Caco-2 (cell line): ENCODE data around the gene SLC7A11. TPM values are rescaled to one million over a fixed set of nuclear protein-coding genes. Genes with fewer than 3 reads are reported as not detected.

ENCODE experiments used
- BruUV-seq: library from RNA; stranded (reverse); fragments of 400-500 nt; replicated peaks from 2 replicates; lab custom pipeline; 2021; lab: Mats Ljungman, UMichigan
- CTCF ChIA-PET: fragments of 300-600 bp; sonication (Branson Sonifier 250); formaldehyde crosslinking; loops from one replicate; lab custom pipeline; 2022; ENCODE audit warnings: antibody characterized with exemption; lab: Charles Lee
- POLR2A ChIA-PET: fragments of 300-600 bp; sonication (Branson Sonifier 250); formaldehyde crosslinking; loops from one replicate; lab custom pipeline; 2022; ENCODE audit warnings: antibody characterized with exemption; lab: Charles Lee
- DNase-seq, 2 experiments: peaks; one replicate each; pipeline versions ENCODE4 v3.0.0 to v3.0.0-alpha.2; 2020 to 2022
- H3K27me3 ChIP-seq: replicated peaks from 2 replicates; pipeline ENCODE4 v1.6.0; 2011; ENCODE audit warnings: low read length; ENCODE audit not compliant: control insufficient read depth, insufficient read depth
- H3K36me3 ChIP-seq: 2 replicates; pipeline ENCODE4 v1.5.1; 2011; ENCODE audit warnings: low read length; ENCODE audit not compliant: control insufficient read depth, insufficient read depth
- H3K4me1 ChIP-seq: fragments of 250-450 bp; sonication (Bioruptor Pico); 2 replicates; pipeline ENCODE4 v1.5.1; 2020; ENCODE audit warnings: mild to moderate bottlenecking
- H3K4me3 ChIP-seq: 2 replicates; pipeline ENCODE4 v1.5.1; 2011; ENCODE audit warnings: low read depth, mild to moderate bottlenecking, control low read depth, low read length
- H3K9me3 ChIP-seq: fragments of 250-450 bp; sonication (Bioruptor Pico); 2 replicates; pipeline ENCODE4 v1.5.1; 2020; ENCODE audit warnings: mild to moderate bottlenecking, moderate library complexity
- H3K27ac Mint-ChIP-seq: one replicate; pipeline ENCODE4 v1.8.0; 2022; ENCODE audit warnings: mixed read lengths; ENCODE audit not compliant: unreplicated experiment
- H3K27me3 Mint-ChIP-seq: one replicate; pipeline ENCODE4 v1.8.0; 2022; ENCODE audit warnings: mixed read lengths; ENCODE audit not compliant: insufficient read depth, unreplicated experiment
- H3K36me3 Mint-ChIP-seq: one replicate; pipeline ENCODE4 v1.8.0; 2022; ENCODE audit warnings: mild to moderate bottlenecking, mixed read lengths; ENCODE audit not compliant: insufficient read depth, unreplicated experiment
- H3K4me1 Mint-ChIP-seq: one replicate; pipeline ENCODE4 v1.8.0; 2022; ENCODE audit warnings: low read depth, mixed read lengths; ENCODE audit not compliant: unreplicated experiment
- H3K4me3 Mint-ChIP-seq: one replicate; pipeline ENCODE4 v1.8.0; 2022; ENCODE audit warnings: mild to moderate bottlenecking, moderate library complexity, mixed read lengths; ENCODE audit not compliant: unreplicated experiment
- H3K9me3 Mint-ChIP-seq: one replicate; pipeline ENCODE4 v1.8.0; 2022; ENCODE audit warnings: mixed read lengths; ENCODE audit not compliant: unreplicated experiment
- CTCF ChIP-seq, 2 experiments: fragments of 200-600 bp in 1 of 2; IDR thresholded peaks; 1 replicate in 1 of 2; 2 replicates in 1 of 2; pipeline versions ENCODE4 v1.5.1 to v1.8.0; 2011 to 2022; ENCODE audit warnings: antibody characterized with exemption in 1 of 2, control low read depth in 1 of 2, inconsistent platforms in 1 of 2, low read depth in 1 of 2, low read length in 1 of 2, mild to moderate bottlenecking in 1 of 2, moderate library complexity in 1 of 2; ENCODE audit not compliant: insufficient read depth in 1 of 2, severe bottlenecking in 1 of 2, unreplicated experiment in 1 of 2
- intact Hi-C: fragments of 100-400 bp; cut with micrococcal nuclease; formaldehyde crosslinking; loops from one replicate; pipeline ENCODE4 v1.10.0; 2022; ENCODE audit not compliant: unreplicated experiment
- total RNA-seq: library from RNA; stranded (reverse); gene quantifications from 2 replicates; pipeline ENCODE4 v1.2.3, GENCODE V29; 2022

The SLC7A11 gene
- total RNA-seq, 1 experiment from 2014 or later, result 41.1 TPM

GRCh38 chr4:138229160-138229559 is 13.0 kb downstream of the SLC7A11 start:
- BruUV-seq, result no TSS peak
- H3K4me1 Mint-ChIP-seq, result peaks cover 6% of the 10 kb centered on the region
- TF ChIP-seq CTCF (IDR thresholded peaks at IDR 0.05; ENCODE audit: insufficient read depth in 1 of 2, low read depth in 1 of 2, low read length in 1 of 2, severe bottlenecking in 1 of 2, unreplicated experiment in 1 of 2), result no peak
- H3K27ac Mint-ChIP-seq, result no peak overlapping the region
- no peaks in the 10 kb centered on the region for H3K27me3 Mint-ChIP-seq
- H3K4me3 Mint-ChIP-seq, result no peak overlapping the region
- CTCF ChIA-PET, result no interaction called here
- Histone ChIP-seq H3K4me3 (no peak overlapping the region), H3K27me3 (no peaks in the 10 kb centered on the region), H3K4me1 (no peaks in the 10 kb centered on the region), H3K36me3 (no peaks in the 10 kb centered on the region), H3K9me3 (no peaks in the 10 kb centered on the region)
- no peak for DNase-seq
- intact Hi-C loops, result no loop called here
- H3K9me3 Mint-ChIP-seq, result no peaks in the 10 kb centered on the region
- POLR2A ChIA-PET, result no interaction called here
- H3K36me3 Mint-ChIP-seq, result peaks cover 71% of the 10 kb centered on the region

- no peak for TF ChIP-seq CTCF (IDR thresholded peaks at IDR 0.05; ENCODE audit: insufficient read depth in 1 of 2, low read depth in 1 of 2, low read length in 1 of 2, severe bottlenecking in 1 of 2, unreplicated experiment in 1 of 2)
- peaks cover 65% of the 10 kb centered on the region for H3K36me3 Mint-ChIP-seq
- BruUV-seq, result no TSS peak
- ChIA-PET POLR2A (no interaction called here), CTCF (no interaction called here)
- no peaks in the 10 kb centered on the region for H3K36me3 ChIP-seq
- H3K4me1 ChIP-seq, result no peaks in the 10 kb centered on the region
- H3K4me1 Mint-ChIP-seq, result peaks cover 6% of the 10 kb centered on the region
- H3K27me3 ChIP-seq, result no peaks in the 10 kb centered on the region
- H3K9me3 Mint-ChIP-seq, result no peaks in the 10 kb centered on the region
- intact Hi-C loops, result no loop called here
- H3K4me3 Mint-ChIP-seq, result no peak overlapping the region
- no peak for DNase-seq
- no peaks in the 10 kb centered on the region for H3K9me3 ChIP-seq
- H3K27me3 Mint-ChIP-seq, result no peaks in the 10 kb centered on the region
- no peak overlapping the region for H3K4me3 ChIP-seq
- H3K27ac Mint-ChIP-seq, result no peak overlapping the region
These were observed 15.8 kb downstream of the SLC7A11 start for GRCh38 chr4:138226351-138226750.

- no peak overlapping the region for H3K4me3 Mint-ChIP-seq
- peaks cover 56% of the 10 kb centered on the region for H3K36me3 Mint-ChIP-seq
- POLR2A ChIA-PET, result no interaction called here
- no peak overlapping the region for H3K27ac Mint-ChIP-seq
- H3K27me3 Mint-ChIP-seq, result no peaks in the 10 kb centered on the region
- Histone ChIP-seq H3K4me3 (no peak overlapping the region), H3K36me3 (no peaks in the 10 kb centered on the region), H3K9me3 (no peaks in the 10 kb centered on the region), H3K4me1 (no peaks in the 10 kb centered on the region), H3K27me3 (no peaks in the 10 kb centered on the region)
- no peak for DNase-seq
- intact Hi-C loops, result no loop called here
- no TSS peak for BruUV-seq
- CTCF ChIA-PET, result no interaction called here
- H3K9me3 Mint-ChIP-seq, result no peaks in the 10 kb centered on the region
- TF ChIP-seq CTCF (IDR thresholded peaks at IDR 0.05; ENCODE audit: insufficient read depth in 1 of 2, low read depth in 1 of 2, low read length in 1 of 2, severe bottlenecking in 1 of 2, unreplicated experiment in 1 of 2), result no peak
- no peaks in the 10 kb centered on the region for H3K4me1 Mint-ChIP-seq
These were observed 16.7 kb downstream of the SLC7A11 start for GRCh38 chr4:138225477-138225876.
